ENCODE results near the gene INPP5K. TPM values are rescaled to one million over a fixed set of nuclear protein-coding genes. Genes with fewer than 3 reads are reported as not detected.
A peak's percentile ranks its signal among the peaks of the same experiment; 100 is the strongest.

INPP5K gene
- total and polyA plus RNA-seq, 2 of the 4 experiments (the other 2 are of a cell fraction): 14.9 to 17.4 TPM

DNA sequence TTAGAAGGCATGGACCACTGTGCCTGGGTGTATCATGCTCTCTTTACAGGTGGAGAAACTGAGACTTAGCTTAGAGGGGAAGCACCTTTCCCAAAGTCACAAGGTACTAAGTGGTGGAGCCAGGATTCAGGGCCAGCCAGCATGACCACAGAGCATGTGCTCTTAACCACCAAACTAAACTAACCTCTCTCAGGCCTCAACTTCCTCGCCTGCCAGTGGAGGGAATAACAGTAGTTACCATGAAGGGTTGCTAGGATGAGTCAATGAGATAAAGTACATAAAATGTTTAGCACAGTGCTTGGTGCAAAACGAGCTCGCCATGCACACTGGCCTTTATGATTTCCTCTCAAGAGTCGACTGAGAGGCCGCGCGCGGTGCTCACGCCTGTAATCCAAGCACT, 17.5 kb downstream of the INPP5K start:
- ATAC-seq (ENCODE audit: low read depth): peak; percentile 68
- no peak overlapping the region for H2BK5ac ChIP-seq (ENCODE audit: low read depth, low read length, poor library complexity, severe bottlenecking)
- H2BK120ac ChIP-seq (ENCODE audit: low read depth, low read length): no peak overlapping the region
- no peak overlapping the region for H4K5ac ChIP-seq (ENCODE audit: low read depth, low read length)
- H4K20me1 ChIP-seq (ENCODE audit: insufficient read depth, low read length): 0 out of 2 replicates have a peak, but pooled peaks cover 3% of the 10 kb centered on the region
- no peak overlapping the region for H4K8ac ChIP-seq (ENCODE audit: low read depth in 2 of 2, low read length in 2 of 2)
- H3K79me1 ChIP-seq (ENCODE audit: low read depth in 1 of 2, low read length in 2 of 2): 0 out of 4 replicates have a peak, but pooled peaks cover 0 to 3% of the 10 kb centered on the region in 2 experiments
- H3K23ac ChIP-seq (ENCODE audit: low read depth, low read length): peak overlapping the region; percentile 31; the same call in 1 of the 2 replicates
- H3K18ac ChIP-seq (ENCODE audit: low read depth, low read length): no peak overlapping the region
- H3K4me1 ChIP-seq (ENCODE audit: control insufficient read depth, insufficient read depth, low read length): peaks cover 2% of the 10 kb centered on the region; the same call in 1 of the 2 replicates
- H3K9me1 ChIP-seq (ENCODE audit: insufficient read depth, low read length): peaks cover 5% of the 10 kb centered on the region; the same call in 1 of the 2 replicates
- no CpG with 5 or more reads among the region's 9 CpGs for WGBS, 2 experiments (ENCODE audit: extremely low coverage in 2 of 2, insufficient read length in 1 of 2)
- in situ Hi-C loops (cut with MboI; ENCODE audit: low sequenced_read_pairs): no loop called here
- H2BK15ac ChIP-seq (ENCODE audit: low read depth, low read length): no peak overlapping the region
- H3K27me3 ChIP-seq (ENCODE audit: control insufficient read depth, insufficient read depth, low read length): no peaks in the 10 kb centered on the region
- no peak overlapping the region for H3K4me2 ChIP-seq (ENCODE audit: low read depth, low read length)
- CTCF ChIA-PET: interaction anchor here (1.0 kb wide), 1 partner anchor 18 kb away, joined by 4 read pairs; the partner anchor contains the start of gene INPP5K
- peak overlapping the region; percentile 67 for H2AK9ac ChIP-seq (replicated peaks; ENCODE audit: low read depth, low read length, poor library complexity)
- no peak overlapping the region for H3K9ac ChIP-seq (ENCODE audit: low read depth, low read length)
- H3K14ac ChIP-seq (replicated peaks; ENCODE audit: low read depth, low read length): 0 out of 2 replicates have a peak overlapping the region, but pooled peaks have one; percentile 11
- no peak overlapping the region for H2AFZ ChIP-seq (replicated peaks; ENCODE audit: low read length, poor library complexity)
- H3K36me3 ChIP-seq (ENCODE audit: control insufficient read depth, insufficient read depth, low read length): peaks cover 14% of the 10 kb centered on the region
- peak; percentile 90 for DNase-seq
- no peak overlapping the region for H3K4ac ChIP-seq (ENCODE audit: low read depth, low read length)
- no TSS peak for BruUV-seq (replicated peaks)
- TF ChIP-seq, protein P1, sequence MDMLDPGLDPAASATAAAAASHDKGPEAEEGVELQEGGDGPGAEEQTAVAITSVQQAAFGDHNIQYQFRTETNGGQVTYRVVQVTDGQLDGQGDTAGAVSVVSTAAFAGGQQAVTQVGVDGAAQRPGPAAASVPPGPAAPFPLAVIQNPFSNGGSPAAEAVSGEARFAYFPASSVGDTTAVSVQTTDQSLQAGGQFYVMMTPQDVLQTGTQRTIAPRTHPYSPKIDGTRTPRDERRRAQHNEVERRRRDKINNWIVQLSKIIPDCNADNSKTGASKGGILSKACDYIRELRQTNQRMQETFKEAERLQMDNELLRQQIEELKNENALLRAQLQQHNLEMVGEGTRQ (IDR thresholded peaks at IDR 0.05; ENCODE audit: low read depth, low read length): peak; percentile 49; the same call in 1 of the 2 replicates
- no peak for TF ChIP-seq SMC3 (IDR thresholded peaks at IDR 0.05; ENCODE audit: low read depth, low read length)
- no peak for TF ChIP-seq MAFK (IDR thresholded peaks at IDR 0.05; ENCODE audit: low read depth, low read length)
- TF ChIP-seq BHLHE40 (IDR thresholded peaks at IDR 0.05; ENCODE audit: low read depth, low read length): peak; percentile 53; the same call in 1 of the 2 replicates
- peak; percentile 85 for TF ChIP-seq MXI1 (IDR thresholded peaks at IDR 0.05; ENCODE audit: borderline replicate concordance, low read depth, low read length)
- no peak overlapping the region for H2BK20ac ChIP-seq (ENCODE audit: low read depth, low read length)
- H3K56ac ChIP-seq (ENCODE audit: extremely low read depth, insufficient read depth, low read length): no peak overlapping the region
- dilution Hi-C loops (cut with HindIII; ENCODE audit: low sequenced_read_pairs, unreplicated experiment): no loop called here
- no peak overlapping the region for H3K27ac ChIP-seq (ENCODE audit: insufficient read depth, low read length)
- no peak overlapping the region for H4K91ac ChIP-seq (ENCODE audit: insufficient read depth, low read depth, low read length)
- no peaks in the 10 kb centered on the region for H3K9me3 ChIP-seq (ENCODE audit: control insufficient read depth, insufficient read depth, low read length)
- POLR2A ChIA-PET (ENCODE audit: unreplicated experiment): no interaction called here
- intact Hi-C loops (cut with micrococcal nuclease): no loop called here
- no peak overlapping the region for H3K4me3 ChIP-seq (ENCODE audit: insufficient read depth, low read depth, low read length)
- no peak overlapping the region for H2AK5ac ChIP-seq (ENCODE audit: low read depth, low read length)

Measured in IMR-90 (cell line).